ENCODE measurements around the gene PNMA6E.
"Not testable (repeated sequence)": the region's sequence is repeated elsewhere in the genome, so short reads cannot be mapped to it uniquely, and the experiment has no call there.

Gene PNMA6E

GRCh38 chrX:153407736-153408135 lies 6.6 kb upstream of the PNMA6E start:
- no peak for DNase-seq

GRCh38 chrX:153406903-153407302 lies 5.8 kb upstream of the PNMA6E start:
- DNase-seq: no peak

- no peak for DNase-seq
Measured at GRCh38 chrX:153406011-153406410, 4.9 kb upstream of the PNMA6E start.

GRCh38 chrX:153405426-153405825 lies 4.3 kb upstream of the PNMA6E start:
- no peak for DNase-seq

- not testable (repeated sequence) for DNase-seq
Measured at GRCh38 chrX:153404333-153404732, 3.2 kb upstream of the PNMA6E start.

- DNase-seq: no peak
Measured at GRCh38 chrX:153400146-153401132, 711 bp downstream of the PNMA6E start.

- DNase-seq: no peak
Measured at GRCh38 chrX:153398275-153398960, 2.7 kb downstream of the PNMA6E start.

- peak; percentile 60 to 86 for DNase-seq
Measured at GRCh38 chrX:153397256-153397960, 3.7 kb downstream of the PNMA6E start.

- DNase-seq: no peak
Measured at GRCh38 chrX:153396320-153397195, 4.6 kb downstream of the PNMA6E start.

- DNase-seq: no peak
Measured at GRCh38 chrX:153395613-153396319, 5.4 kb downstream of the PNMA6E start.

GRCh38 chrX:153394612-153395011 lies 6.5 kb downstream of the PNMA6E start:
- no peak for DNase-seq

GRCh38 chrX:153392642-153393321 lies 8.4 kb downstream of the PNMA6E start:
- DNase-seq: no peak

GRCh38 chrX:153389460-153389768 lies 11.7 kb downstream of the PNMA6E start:
- not testable (repeated sequence) for DNase-seq

- DNase-seq: no peak
Measured at GRCh38 chrX:153388722-153389459, 12.3 kb downstream of the PNMA6E start.

- no peak for DNase-seq
Measured at GRCh38 chrX:153387987-153388721, 13.0 kb downstream of the PNMA6E start.

- DNase-seq: no peak
Measured at GRCh38 chrX:153387345-153387744, 13.8 kb downstream of the PNMA6E start.

- no peak for DNase-seq
Measured at GRCh38 chrX:153386097-153386496, 15.1 kb downstream of the PNMA6E start.

GRCh38 chrX:153384973-153385372 lies 16.2 kb downstream of the PNMA6E start:
- not testable (repeated sequence) for DNase-seq

GRCh38 chrX:153384390-153384789 lies 16.8 kb downstream of the PNMA6E start:
- no peak for DNase-seq

All from NCI-H187 (cell line).